Measurements from ENCODE around the gene BDKRB1.

DNA sequence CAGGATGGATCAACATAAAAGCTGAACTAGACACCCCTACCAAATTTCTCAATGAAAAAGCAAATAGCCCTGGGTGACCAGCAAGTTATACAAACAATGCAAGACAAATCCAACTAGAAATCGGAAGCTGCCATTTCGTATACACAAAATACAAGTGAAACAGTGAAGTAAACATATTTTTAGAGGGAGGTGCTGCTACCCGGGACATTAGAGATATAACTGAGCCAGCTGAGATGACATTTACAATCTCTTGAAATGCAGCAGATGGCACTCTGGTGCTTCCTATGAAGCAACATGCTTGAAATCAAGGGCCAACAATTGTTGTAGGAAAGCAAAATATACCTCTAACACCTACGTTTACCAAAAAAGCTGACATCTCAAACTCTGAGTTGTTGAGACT is 25.5 kb downstream of the BDKRB1 start:
- TF ChIP-seq, protein P1, sequence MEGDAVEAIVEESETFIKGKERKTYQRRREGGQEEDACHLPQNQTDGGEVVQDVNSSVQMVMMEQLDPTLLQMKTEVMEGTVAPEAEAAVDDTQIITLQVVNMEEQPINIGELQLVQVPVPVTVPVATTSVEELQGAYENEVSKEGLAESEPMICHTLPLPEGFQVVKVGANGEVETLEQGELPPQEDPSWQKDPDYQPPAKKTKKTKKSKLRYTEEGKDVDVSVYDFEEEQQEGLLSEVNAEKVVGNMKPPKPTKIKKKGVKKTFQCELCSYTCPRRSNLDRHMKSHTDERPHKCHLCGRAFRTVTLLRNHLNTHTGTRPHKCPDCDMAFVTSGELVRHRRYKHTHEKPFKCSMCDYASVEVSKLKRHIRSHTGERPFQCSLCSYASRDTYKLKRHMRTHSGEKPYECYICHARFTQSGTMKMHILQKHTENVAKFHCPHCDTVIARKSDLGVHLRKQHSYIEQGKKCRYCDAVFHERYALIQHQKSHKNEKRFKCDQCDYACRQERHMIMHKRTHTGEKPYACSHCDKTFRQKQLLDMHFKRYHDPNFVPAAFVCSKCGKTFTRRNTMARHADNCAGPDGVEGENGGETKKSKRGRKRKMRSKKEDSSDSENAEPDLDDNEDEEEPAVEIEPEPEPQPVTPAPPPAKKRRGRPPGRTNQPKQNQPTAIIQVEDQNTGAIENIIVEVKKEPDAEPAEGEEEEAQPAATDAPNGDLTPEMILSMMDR (IDR thresholded peaks at IDR 0.05; ENCODE audit: low read depth, low read length) = no peak; the same call in 1 of the 2 replicates
- no peak for TF ChIP-seq EZH2phosphoT487 (IDR thresholded peaks at IDR 0.05; ENCODE audit: low read depth)

Data from OCI-LY3 (cell line).